ENCODE measurements around the gene MFAP3L.

- TF ChIP-seq CTCF (conservative IDR thresholded peaks at IDR 0.05) (no peak), EZH2 (IDR thresholded peaks at IDR 0.05; ENCODE audit: low read depth) (no peak)
Measured at GRCh38 chr4:169971456-169972015, 54.7 kb downstream of the MFAP3L start.
